Measurements from ENCODE around the gene SLC17A1.

The SLC17A1 gene

GRCh38 chr6:25830458-25830857 is 1.4 kb downstream of the SLC17A1 start:
- DNase-seq, result peak in 1 of 2 experiments; percentile 7

- no peak for DNase-seq
Measured at GRCh38 chr6:25829375-25829774, 2.5 kb downstream of the SLC17A1 start.

GRCh38 chr6:25821341-25821740 is 10.5 kb downstream of the SLC17A1 start:
- no peak for DNase-seq

GRCh38 chr6:25816252-25816651 is 15.6 kb downstream of the SLC17A1 start:
- DNase-seq, result no peak

GRCh38 chr6:25815194-25815593 is 16.7 kb downstream of the SLC17A1 start:
- DNase-seq, result no peak

GRCh38 chr6:25804804-25805203 is 27.0 kb downstream of the SLC17A1 start:
- DNase-seq, result no peak

- no peak for DNase-seq
Measured at GRCh38 chr6:25801436-25801835, 30.4 kb downstream of the SLC17A1 start.

GRCh38 chr6:25794784-25795183 is 37.1 kb downstream of the SLC17A1 start:
- DNase-seq, result no peak

- peak in 1 of 2 experiments; percentile 12 for DNase-seq
Measured at GRCh38 chr6:25793970-25794369, 37.9 kb downstream of the SLC17A1 start.

- no peak for DNase-seq
Measured at GRCh38 chr6:25792016-25792415, 39.8 kb downstream of the SLC17A1 start.

- no peak for DNase-seq
Measured at GRCh38 chr6:25789475-25789874, 42.4 kb downstream of the SLC17A1 start.

GRCh38 chr6:25788305-25788922 is 43.4 kb downstream of the SLC17A1 start:
- peak in 1 of 2 experiments; percentile 52 for DNase-seq

- no peak for DNase-seq
Measured at GRCh38 chr6:25787428-25787827, 44.4 kb downstream of the SLC17A1 start.

GRCh38 chr6:25781134-25781533 is 50.7 kb downstream of the SLC17A1 start:
- DNase-seq, result no peak

- no peak for DNase-seq
Measured at GRCh38 chr6:25777856-25778649, 53.8 kb downstream of the SLC17A1 start.

- DNase-seq, result no peak
Measured at GRCh38 chr6:25777031-25777430, 54.8 kb downstream of the SLC17A1 start.

- DNase-seq, result no peak
Measured at GRCh38 chr6:25774120-25774715, 57.6 kb downstream of the SLC17A1 start.

GRCh38 chr6:25769983-25770382 is 61.9 kb downstream of the SLC17A1 start:
- DNase-seq, result no peak

GRCh38 chr6:25768566-25768965 is 63.3 kb downstream of the SLC17A1 start:
- no peak for DNase-seq

GRCh38 chr6:25764611-25765010 is 67.2 kb downstream of the SLC17A1 start:
- no peak for DNase-seq

GRCh38 chr6:25757936-25758642 is 73.8 kb downstream of the SLC17A1 start:
- DNase-seq, result no peak

GRCh38 chr6:25756382-25757363 is 75.2 kb downstream of the SLC17A1 start:
- DNase-seq, result no peak
